GM21515 (cell line): Measurements from ENCODE around the gene EBF3.

ENCODE experiments used
- ATAC-seq: cut with Tn5 transposase; IDR thresholded peaks from one replicate; pipeline ENCODE4 v1.9.1; 2021; ENCODE audit not compliant: unreplicated experiment

Gene EBF3

DNA sequence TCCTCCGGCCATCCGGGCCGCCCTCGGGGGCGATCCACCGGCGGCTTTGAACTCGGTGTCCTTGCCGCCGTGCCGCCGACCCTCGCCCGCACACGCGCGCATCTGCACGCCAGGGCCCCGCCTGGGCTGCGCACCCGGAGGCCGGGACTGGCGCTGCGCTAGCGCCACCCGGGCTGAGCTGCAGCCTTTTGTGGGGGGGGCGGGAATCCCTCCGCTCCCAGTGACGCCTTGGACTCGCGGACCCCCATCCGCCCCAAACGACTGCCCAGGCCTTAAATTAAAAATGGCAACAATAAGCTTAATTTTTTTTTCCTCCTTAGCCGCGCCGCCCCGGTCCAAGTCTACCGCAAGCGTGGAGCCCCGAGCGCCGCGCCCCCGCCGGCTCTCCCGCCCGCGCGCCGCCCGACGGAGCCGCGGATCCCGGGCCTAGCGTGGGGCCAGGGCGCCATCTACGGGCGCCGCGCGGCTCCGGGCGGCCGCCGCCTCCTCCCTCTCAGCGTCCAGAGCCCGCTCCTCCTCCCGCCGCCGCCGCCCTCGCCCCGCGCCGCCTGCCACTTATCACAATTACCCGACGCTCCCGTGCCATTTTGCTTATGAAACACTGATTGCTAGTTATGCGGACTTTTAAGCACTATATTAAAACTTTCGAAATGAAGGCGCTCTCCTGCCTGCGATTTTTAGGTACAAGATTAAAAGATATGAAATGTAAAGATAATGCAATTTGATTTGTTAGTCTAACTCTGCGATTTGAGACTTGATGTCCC lies 7.5 kb upstream of the EBF3 start:
- no peak for ATAC-seq

DNA sequence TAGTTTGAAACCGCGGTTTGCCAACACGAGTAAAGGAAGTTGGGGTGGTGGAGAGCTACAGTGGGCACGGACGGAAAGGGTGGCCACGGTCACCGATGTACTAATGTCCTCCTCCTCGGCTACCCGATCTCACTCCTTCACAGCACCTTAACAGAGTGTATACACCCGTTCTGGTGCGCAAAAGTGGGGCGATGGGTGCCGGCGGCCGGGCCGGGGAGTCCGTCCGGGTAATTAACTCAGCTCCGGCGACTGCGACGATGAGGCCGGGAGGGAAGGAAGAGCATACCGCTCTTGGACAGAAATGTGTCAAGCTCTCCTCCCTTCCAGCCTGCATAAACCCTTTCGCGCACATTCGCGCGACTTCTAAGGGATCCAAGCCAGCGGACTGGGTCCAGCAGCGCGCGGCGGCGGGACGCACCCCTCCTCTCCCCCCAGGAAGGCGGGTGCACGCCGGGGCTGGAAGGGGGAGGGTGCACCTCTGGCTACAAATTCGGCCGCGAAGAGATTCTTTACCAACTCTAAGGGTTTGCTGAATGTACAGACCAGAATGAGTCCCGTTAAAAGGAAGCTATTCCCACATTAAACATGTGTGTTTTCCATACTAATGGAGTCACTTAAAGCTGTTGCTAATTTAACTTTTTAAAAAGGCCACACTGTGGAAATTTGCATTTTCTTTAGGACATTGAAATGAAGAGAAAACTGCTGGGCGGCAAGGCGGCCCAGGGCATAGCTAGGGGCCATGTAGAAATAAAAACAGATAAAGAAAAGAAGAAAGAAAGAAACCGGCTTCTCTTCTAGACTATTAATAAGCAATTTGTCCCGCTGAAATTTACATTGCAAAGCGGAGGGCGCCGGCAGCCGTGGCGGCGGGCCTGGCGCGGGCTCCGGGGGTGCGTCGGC lies 6.6 kb upstream of the EBF3 start:
- ATAC-seq = no peak

DNA sequence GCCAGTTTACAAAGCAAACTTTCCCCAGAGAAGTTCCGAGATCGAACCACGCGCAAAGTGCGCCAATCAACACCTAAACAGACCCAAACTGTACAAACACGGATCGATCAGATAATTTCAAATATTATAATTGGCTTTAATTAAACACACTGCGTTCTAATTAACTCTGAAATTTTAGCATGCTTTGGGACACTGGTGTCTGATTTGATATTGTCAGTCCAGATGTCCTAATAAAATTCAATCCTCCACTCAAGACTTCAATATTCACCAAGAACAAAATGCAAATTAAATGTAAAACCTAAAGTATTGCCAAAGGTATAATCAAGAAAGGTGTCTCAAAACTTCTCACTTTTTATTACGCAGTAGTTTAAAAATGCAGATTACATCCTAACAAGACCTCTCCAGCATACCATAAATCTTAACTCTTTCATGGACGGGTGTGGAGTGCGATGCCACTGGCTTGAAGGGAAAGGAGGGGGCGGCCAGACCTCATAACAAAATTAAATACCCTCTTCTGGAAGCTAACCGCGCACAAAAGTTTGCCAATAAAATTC lies 5.9 kb upstream of the EBF3 start:
- ATAC-seq = no peak

DNA sequence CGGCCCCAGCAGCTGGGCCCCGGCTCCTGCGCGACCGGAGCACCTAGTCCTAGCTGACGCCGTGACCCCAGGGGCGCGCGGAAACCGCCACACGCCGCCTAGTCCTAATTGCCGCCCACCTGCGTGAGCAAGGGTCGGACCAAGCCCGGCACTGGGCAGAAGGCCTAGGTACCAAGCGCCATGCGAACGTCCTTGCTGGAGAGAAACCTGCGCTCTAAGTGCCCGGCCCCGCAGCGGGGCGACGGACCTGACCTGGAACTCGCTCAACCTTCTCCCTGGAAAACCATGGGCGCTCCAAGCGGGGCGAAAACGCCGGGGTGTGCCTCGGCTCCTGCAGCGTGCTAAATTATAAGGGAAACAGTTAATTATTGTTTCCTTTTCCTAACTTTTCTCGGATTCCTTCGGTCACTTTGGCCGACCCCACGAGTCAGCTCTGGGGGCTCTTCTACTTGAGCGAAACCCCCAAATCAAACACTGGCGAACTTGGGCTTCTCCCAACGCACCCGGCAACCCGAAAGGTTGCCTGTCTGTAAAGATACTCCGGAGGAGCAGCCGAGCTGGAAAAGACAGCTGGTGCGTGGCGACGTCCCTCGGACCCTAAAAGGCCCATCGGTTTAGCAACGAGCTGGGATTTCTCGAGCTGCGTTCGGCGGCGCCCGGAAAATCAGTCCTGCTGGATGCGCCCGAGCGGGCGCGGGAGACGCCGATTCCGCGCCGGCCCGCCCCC lies 5.3 kb upstream of the EBF3 start:
- ATAC-seq = no peak

DNA sequence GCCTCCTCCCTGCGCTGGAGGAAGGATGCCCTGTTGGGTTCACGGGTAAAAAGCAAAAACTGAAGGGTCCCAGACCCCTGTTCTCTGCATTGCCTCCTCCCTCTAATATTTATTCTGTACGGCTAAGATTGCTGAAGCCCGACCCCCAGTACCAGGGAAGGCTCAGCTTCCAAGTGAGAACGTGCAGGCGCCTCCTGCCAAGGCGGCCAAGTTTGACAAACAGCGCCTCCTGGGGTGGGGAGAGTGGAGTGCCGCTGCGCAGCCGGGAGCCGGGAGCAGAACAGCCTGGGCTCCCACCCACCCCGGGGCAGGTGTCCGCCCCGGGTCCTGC lies 4.7 kb upstream of the EBF3 start:
- ATAC-seq = no peak

DNA sequence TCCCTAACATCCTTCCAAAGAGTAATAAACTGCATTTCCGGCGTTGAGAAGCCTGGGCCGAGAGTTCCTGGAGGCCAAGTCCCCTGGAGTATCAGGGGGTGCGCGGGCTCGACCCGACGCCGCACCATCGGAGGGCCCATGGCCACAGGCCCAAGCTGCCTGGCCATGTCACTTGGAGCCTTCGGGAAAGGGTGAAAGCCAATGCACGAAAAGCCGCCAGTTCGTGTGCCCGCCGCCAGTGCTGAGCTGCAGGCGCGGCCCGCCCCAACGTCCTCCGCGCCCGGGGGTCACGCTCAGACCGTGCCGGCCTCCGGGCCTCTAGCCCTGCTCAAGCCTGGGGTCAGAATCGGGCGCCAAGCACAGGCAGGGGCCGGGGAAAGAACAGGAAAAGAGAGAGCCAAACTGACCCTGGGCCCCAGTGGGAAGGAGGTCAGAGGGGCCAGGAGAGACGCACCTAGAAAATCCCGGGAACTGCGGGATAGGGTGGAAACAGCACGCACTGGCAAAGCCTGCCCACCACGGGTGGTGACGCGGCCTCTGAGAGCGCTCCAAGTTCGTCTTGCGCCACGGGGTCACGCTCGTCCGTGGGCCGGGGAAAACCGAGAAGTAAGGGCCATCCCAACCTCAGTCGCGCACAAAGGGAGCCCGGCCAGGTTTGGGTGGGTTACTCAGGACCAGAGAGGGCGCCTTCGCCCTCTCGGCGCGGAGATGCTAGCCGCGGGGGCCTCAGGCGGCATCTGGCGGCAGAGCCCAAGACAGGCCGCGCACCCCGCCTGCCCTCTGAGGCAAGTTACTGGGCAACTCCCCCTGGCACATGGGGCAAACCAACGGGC lies 4.2 kb upstream of the EBF3 start:
- no peak for ATAC-seq

DNA sequence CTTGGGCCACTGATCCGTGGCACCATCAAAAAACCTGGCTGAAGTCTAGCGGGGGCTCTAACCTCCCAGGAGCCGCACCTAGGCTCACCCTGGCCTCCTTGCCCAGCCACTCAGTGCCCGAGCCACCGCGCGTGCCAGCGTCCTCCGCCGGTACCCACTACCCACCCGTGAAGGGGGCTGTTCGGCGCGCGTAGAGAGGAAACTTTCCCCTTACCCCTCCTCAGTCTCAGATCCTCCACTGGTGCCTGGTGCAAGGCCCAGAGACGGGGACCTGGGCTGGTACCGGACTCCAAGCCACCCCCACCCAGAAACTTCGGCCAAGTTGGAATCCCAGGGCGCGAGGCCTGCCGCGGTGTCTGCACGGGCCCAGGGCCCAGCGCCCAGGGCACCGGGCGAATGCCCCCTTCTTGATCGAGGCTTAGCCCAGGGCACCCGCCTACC lies 3.5 kb upstream of the EBF3 start:
- no peak for ATAC-seq

DNA sequence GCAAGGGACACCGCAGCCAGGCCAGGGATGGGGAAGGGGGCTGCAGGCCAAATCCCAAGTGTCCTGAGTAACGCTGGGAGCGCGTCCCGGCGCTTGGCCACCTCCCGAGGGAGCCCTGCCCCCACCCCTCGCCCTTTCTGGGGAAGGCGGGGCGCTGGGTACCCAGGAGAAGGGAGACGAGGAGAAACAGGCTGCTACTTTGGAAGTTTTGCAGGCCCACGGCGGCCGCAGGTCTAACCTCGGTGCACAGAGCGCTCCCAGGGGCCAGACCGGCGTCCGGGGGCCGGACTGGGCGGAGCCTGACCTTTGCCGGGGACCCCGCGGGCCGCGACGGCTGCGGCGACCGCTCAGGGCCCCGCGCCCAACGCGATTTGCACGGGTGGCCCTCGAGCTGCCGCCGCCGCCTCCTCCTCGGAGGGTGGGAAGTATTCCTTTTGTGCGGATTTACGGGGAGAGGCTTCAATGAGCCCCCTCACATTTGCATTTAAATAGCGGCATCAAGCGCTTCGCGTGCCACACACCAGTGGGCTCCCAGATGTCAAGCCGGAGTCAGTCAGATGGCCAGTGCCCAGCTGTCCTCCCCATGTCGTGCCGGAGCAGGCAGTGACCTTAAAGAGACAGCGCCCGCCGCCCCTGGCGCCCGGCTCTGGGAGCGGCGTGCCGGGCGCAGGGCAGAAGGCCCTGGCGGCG lies 3.0 kb upstream of the EBF3 start:
- ATAC-seq = no peak

DNA sequence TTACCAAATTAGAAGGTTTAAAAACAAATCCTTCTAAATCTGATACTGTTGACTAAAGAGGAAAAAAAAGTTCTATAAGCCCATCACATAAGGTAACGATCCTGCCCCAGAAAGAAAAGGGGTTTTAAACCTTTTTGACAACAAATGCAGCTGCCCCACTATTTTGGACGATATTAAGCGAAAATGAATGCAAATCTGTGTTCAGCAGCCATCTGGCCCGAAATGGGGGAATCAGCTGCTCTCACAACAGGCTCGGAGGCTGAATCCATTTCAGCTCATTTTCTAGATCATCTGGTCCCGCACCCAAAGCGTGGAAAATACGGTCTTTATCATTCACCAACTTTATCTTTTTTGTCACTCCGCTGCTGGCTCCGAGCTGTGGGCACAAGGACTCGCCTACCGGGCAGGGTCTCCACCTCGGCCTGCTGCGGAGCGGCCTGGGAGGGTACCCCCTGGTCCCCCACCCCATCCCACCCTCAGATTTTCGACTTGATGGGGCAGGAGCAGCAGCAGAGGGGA lies 2.4 kb upstream of the EBF3 start:
- ATAC-seq = no peak

DNA sequence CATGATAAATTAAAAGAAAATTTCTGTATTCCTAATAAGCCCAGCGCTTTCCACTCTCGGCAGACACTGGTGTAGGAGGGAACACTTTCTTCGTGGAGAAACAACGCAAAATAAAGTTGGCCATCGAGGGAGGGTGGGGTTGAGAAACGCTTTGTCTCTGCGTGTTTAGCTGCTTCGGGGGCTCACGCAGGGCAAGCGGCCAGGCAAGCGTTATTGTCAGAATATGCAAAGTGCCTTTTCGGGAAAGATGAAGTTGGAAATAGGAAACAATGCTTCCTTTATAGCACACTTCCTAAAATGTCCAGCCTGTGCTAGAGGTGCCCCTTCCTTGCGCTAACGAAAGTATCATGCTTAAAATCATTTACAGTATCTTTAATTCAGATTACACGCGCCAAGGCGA lies 1.9 kb upstream of the EBF3 start:
- no peak for ATAC-seq

DNA sequence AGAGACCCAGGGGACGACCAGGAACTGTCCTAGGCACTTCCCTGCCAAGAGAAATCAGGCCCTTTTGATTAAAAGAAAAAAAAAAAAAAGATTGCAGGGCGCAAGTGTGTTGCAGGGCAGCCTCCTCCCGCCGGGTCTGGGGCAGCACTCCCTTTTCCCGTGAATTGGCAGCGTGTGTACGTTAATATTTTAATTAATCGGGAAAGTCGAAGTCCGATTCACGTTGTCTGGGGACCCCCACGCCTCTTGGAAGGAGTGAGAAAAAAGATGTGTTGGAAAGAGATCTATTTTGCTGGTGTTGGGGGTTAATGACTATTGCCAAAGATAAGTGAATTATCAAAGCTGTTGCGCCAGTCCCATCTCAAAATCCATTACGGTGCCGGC lies 1.3 kb upstream of the EBF3 start:
- no peak for ATAC-seq

DNA sequence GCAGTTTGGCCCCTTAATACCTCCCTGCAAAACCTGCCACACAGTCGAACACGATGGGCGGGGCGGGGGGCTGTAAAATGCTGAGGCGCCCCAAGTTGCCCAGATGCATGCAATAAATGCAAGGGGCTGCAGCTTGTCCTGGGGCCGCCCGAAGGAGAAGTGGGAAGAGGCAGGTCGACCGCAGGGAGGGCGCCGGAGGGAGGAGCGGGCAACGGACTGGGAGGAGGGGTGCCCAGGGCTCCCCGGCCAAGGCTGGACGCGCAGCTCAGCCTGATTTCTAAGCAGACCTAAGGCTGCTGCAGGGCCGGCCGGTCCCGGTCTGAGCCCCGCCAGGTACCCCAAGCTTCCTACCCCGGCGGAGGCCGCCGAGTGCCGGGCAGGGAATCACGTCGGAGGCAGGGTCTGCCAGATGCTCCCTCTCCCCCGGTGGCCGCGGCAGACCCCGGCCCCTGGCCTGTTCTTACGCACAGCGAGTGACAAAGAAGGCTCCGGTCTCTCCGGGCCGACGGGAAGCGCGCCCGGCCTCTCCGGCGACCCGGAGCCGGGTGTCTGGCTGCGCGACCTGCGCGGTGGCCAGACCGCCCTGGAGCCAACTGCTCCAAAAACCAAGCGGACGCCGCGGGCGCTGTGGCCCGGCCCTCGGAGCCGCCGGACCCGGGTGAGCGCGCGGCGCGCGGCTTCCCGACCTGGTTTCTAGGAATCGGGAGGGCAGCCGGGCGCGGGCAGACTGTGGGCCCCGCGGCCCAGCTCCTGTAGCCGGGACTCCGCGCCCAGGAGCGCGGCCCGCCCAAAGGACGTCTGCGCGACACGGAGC lies 744 bp upstream of the EBF3 start:
- ATAC-seq = no peak

DNA sequence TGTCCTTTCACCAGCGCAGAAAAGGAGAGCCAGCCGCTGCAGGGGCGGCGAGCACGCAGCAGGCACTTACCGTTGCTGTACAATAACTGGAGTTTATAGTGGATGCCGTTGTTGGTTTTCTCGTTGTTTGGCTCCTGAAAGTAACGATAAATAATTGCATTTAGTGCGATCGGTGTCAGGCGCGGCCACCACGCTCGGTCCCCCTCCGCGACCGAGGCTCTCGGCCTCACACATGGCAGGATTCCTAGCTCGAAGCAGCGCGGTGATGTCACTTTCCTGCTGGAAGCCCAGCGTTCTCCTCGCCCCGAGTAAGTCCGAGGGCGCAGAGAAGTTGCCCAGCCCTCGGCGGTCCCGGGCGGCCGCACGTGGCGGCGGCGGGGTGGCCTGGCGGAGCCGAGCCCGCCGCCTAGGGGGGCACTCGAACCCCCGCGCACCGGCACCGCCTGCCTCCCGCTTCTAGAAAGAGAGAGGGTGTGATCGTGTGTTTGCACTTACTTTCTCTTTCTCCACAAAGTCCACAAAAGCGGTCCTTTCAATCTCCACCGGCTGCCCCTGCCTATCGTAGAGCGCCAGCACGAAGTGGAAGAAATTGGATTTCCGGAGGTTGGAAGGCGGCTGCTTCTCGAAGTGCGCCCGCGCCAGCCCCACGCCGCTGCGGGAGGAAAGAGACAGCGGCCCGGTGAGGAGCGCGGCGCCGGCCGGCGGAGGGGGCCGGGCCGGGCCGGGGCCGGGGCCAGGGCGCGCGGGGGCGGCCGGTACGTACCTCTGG lies 1.0 kb downstream of the EBF3 start:
- ATAC-seq = no peak

DNA sequence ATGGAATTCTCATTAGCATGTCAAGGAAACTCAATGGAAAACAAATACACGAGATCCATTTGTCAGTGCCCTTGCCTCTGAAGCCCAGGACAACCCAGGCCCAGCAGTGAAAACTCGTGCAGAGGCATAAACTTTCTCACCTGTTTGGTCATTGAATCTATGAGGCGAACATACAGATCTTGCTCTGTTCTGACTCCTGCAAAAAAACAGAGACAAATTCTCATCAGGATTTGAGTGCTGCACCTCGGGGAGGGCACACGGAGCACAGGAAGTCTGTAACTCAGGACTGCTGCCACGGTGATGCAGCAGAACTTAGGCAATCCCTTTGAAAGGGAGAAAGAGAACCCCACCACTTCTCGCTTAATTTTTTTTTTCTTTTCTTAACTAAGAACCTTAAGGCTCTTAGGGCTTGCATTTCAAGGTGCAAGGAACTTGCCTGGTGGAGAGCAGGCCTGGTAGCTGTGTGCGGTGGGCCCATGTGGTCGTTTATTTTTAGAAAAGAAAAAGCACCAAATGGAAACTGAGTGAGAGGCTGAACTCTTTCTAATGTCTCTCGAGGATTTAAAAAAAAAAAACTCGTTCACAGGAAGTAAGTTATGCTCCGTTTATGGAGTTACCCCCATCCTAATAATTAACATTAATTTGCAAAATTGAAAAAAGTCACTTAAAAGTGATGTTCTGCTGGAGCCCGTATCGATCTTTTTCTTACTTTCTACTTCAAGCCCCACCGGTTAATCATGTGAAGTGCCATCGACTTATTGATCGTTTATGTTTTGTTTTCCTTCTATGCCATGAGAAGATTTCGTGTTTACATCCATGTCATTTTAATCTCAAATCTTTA lies 1.8 kb downstream of the EBF3 start:
- no peak for ATAC-seq

DNA sequence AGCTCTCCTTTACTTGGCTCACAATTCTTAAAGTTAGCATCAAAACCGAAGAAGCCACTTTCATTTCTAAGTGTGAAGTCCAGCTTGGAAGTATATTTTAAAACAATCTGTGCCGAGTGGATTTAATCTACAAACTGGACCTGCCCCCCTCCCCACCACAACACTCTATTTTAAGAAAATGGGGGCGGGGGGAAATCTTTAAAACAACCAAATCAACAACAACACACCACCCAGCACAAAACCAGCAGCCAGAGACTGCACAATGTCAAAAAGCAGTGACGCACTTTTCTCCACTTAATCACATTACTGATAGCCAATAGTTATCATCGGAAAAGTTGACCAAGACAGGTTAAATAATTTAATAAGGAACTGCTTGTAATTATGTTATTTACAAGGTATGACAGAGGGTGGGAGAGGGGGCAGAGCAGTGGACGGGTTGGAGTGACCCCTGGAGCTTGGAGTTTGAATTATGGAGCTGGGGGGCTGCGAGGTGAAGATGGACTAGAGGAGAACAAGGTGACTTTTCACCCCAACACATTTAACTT lies 2.8 kb downstream of the EBF3 start:
- no peak for ATAC-seq

DNA sequence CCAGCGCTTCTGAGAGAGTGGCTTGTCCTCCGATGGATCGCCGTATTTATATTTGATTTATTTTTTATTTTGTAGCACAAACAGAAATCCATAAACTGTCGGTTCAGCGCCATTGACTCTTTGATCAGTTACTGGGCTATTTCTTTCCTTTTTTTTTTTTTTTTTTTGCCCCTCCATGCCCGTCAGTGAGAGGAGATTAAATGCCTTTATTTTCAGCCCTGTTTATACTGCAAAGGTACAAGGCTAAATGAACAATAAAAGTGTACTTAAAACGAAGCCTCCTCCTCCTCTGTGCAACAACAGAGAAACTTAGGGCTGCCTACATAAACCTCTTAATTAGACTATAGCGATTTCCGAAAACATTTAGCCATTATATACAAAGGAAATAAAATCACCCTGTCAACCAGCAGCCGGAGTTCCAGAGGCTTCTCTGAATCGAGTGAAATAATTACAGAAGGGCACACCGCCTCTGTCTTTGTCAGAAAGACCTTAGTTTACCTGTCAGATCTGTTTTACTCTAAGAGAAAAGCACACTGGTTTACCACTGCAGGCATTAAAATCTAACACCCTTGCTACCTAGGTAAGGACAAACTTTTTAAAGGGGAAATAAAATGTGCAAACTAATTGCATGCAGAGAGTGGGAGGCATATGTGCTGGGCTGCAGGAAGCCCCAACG lies 3.5 kb downstream of the EBF3 start:
- ATAC-seq = no peak
